Colonic mucosa (tissue), 4 donors: ENCODE data around the gene PSENEN. TPM values are rescaled to one million over a fixed set of nuclear protein-coding genes. Genes with fewer than 3 reads are reported as not detected.
"Not testable (repeated sequence)": the region's sequence is repeated elsewhere in the genome, so short reads cannot be mapped to it uniquely, and the experiment has no call there.

Experiments
- DNase-seq: peaks from one replicate; pipeline ENCODE4 v3.0.0-alpha.2; 2020
- H3K27ac ChIP-seq: fragments of 200-600 bp; one replicate; pipeline ENCODE4 v1.8.0; 2021
- H3K27me3 ChIP-seq: fragments of 200-600 bp; one replicate; pipeline ENCODE4 v1.8.0; 2021
- H3K36me3 ChIP-seq: fragments of 200-600 bp; one replicate; pipeline ENCODE4 v1.8.0; 2021
- H3K4me1 ChIP-seq: fragments of 200-600 bp; one replicate; pipeline ENCODE4 v1.8.0; 2021; ENCODE audit warnings: mild to moderate bottlenecking
- H3K4me3 ChIP-seq: fragments of 200-600 bp; one replicate; pipeline ENCODE4 v1.8.0; 2021
- H3K9ac ChIP-seq, 2 donors: one replicate each; pipeline ENCODE4 v1.7.0; 2013; ENCODE audit warnings: control low read depth in 2 of 2, low read depth in 2 of 2, low read length in 2 of 2
- H3K9me3 ChIP-seq: fragments of 200-600 bp; one replicate; pipeline ENCODE4 v1.8.0; 2021
- intact Hi-C: fragments of 100-400 bp; cut with DNase I; formaldehyde crosslinking; loops from one replicate; pipeline ENCODE4 v1.14.1; 2022
- total RNA-seq, 2 donors: library from RNA; stranded (reverse); fragmentation: NEBNext Ultra II Directional in 1 of 2; extraction: Animal tissue kit (Norgen Biotek cat#: 25700) in 1 of 2; gene quantifications; one replicate each; pipeline ENCODE4 v1.2.1, GENCODE V29; 2021
- TF ChIP-seq, protein P1 (sequence below): fragments of 200-600 bp; IDR thresholded peaks from one replicate; pipeline ENCODE4 v1.8.0; 2022; ENCODE audit warnings: antibody characterized with exemption, mild to moderate bottlenecking
- donor health status: healthy.
- donor health status: DM: no; HTN: no; CAD: no.
- donor health status: DM: no; HTN: no; CAD: no.

PSENEN gene
- total RNA-seq, 2 donors from 2014 or later = 73.8 to 87.4 TPM

DNA sequence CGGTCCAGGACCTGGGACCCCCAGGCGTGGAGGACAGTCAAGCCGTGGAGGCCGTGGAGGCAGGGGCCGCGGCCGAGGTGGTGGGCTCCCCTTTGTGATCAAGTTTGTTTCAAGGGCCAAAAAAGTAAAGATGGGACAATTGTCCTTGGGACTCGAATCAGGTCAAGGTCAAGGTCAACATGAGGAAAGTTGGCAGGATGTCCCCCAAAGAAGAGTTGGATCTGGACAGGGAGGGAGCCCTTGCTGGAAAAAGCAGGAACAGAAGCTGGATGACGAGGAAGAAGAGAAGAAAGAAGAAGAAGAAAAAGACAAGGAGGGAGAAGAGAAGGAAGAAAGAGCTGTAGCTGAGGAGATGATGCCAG is 25.3 kb upstream of the PSENEN start:
- Histone ChIP-seq H3K36me3 (peaks cover 14% of the 10 kb centered on the region), H3K4me1 (peaks cover 18% of the 10 kb centered on the region), H3K27ac (no peak overlapping the region), H3K9ac (no peak overlapping the region), H3K9me3 (no peaks in the 10 kb centered on the region), H3K27me3 (no peaks in the 10 kb centered on the region), H3K4me3 (no peak overlapping the region)
- TF ChIP-seq, protein P1, sequence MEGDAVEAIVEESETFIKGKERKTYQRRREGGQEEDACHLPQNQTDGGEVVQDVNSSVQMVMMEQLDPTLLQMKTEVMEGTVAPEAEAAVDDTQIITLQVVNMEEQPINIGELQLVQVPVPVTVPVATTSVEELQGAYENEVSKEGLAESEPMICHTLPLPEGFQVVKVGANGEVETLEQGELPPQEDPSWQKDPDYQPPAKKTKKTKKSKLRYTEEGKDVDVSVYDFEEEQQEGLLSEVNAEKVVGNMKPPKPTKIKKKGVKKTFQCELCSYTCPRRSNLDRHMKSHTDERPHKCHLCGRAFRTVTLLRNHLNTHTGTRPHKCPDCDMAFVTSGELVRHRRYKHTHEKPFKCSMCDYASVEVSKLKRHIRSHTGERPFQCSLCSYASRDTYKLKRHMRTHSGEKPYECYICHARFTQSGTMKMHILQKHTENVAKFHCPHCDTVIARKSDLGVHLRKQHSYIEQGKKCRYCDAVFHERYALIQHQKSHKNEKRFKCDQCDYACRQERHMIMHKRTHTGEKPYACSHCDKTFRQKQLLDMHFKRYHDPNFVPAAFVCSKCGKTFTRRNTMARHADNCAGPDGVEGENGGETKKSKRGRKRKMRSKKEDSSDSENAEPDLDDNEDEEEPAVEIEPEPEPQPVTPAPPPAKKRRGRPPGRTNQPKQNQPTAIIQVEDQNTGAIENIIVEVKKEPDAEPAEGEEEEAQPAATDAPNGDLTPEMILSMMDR = no peak
- intact Hi-C loops = no loop called here
- no peak for DNase-seq

DNA sequence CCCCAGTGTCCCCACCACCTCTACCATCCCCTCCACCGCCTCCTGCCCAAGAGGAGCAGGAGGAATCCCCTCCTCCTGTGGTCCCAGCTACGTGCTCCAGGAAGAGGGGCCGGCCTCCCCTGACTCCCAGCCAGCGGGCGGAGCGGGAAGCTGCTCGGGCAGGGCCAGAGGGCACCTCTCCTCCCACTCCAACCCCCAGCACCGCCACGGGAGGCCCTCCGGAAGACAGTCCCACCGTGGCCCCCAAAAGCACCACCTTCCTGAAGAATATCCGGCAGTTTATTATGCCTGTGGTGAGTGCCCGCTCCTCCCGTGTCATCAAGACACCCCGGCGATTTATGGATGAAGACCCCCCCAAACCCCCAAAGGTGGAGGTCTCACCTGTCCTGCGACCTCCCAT is 24.8 kb upstream of the PSENEN start:
- Histone ChIP-seq H3K4me1 (peaks cover 14% of the 10 kb centered on the region), H3K9ac (no peak overlapping the region), H3K9me3 (no peaks in the 10 kb centered on the region), H3K4me3 (no peak overlapping the region), H3K27ac (no peak overlapping the region), H3K27me3 (no peaks in the 10 kb centered on the region), H3K36me3 (peaks cover 19% of the 10 kb centered on the region)
- TF ChIP-seq, protein P1 = no peak
- intact Hi-C loops = no loop called here
- DNase-seq = no peak

DNA sequence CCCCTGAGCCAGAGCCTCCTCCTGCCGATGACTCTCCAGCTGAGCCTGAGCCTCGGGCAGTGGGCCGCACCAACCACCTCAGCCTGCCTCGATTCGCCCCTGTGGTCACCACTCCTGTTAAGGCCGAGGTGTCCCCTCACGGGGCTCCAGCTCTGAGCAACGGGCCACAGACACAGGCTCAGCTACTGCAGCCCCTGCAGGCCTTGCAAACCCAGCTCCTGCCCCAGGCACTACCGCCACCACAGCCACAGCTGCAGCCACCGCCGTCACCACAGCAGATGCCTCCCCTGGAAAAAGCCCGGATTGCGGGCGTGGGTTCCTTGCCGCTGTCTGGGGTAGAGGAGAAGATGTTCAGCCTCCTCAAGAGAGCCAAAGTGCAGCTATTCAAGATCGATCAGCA is 24.1 kb upstream of the PSENEN start:
- peaks cover 27% of the 10 kb centered on the region for H3K36me3 ChIP-seq
- no peak for DNase-seq
- no peaks in the 10 kb centered on the region for H3K27me3 ChIP-seq
- TF ChIP-seq, protein P1 = no peak
- intact Hi-C loops = no loop called here
- H3K27ac ChIP-seq = no peak overlapping the region
- peaks cover 10% of the 10 kb centered on the region for H3K4me1 ChIP-seq
- H3K4me3 ChIP-seq = no peak overlapping the region
- H3K9me3 ChIP-seq = no peaks in the 10 kb centered on the region
- no peak overlapping the region for H3K9ac ChIP-seq

DNA sequence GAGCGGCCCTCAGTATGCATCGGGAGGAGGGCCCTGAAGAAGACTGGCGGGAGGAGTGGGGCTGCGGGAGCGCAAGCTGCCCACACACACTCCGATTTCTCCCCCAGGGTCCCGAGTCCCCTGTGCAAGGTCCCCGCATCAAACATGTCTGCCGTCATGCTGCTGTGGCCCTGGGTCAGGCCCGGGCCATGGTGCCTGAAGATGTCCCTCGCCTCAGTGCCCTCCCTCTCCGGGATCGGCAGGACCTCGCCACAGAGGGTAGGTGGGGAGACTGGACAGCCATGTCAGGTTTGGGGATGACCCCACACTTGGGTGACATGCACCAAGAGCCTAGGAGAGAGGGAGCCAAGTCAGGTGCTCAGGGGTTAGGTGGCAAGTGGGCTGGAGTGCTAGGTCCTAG is 23.0 kb upstream of the PSENEN start:
- H3K36me3 ChIP-seq = peaks cover 34% of the 10 kb centered on the region
- intact Hi-C loops = no loop called here

DNA sequence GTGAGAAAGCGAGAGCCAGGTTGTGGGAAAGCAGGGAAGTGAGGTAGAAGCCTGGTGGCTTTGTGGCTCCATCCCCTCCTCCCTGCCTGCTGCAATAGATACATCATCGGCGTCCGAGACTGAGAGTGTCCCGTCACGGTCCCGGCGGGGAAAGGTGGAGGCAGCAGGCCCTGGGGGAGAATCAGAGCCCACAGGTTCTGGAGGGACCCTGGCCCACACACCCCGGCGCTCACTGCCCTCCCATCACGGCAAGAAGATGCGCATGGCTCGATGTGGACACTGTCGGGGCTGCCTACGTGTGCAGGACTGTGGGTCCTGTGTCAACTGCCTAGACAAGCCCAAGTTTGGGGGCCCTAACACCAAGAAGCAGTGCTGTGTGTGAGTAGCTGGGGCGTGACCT is 22.6 kb upstream of the PSENEN start:
- Histone ChIP-seq H3K4me3 (no peak overlapping the region), H3K27ac (no peak overlapping the region), H3K9ac (no peak overlapping the region), H3K9me3 (no peaks in the 10 kb centered on the region), H3K27me3 (no peaks in the 10 kb centered on the region), H3K36me3 (peaks cover 38% of the 10 kb centered on the region), H3K4me1 (peaks cover 10% of the 10 kb centered on the region)
- DNase-seq = no peak
- TF ChIP-seq, protein P1 = no peak
- intact Hi-C loops = no loop called here

More for the DNA sequence above, 23.0 kb upstream of the PSENEN start:
- Histone ChIP-seq H3K27ac (no peak overlapping the region), H3K27me3 (no peaks in the 10 kb centered on the region), H3K4me1 (peaks cover 10% of the 10 kb centered on the region), H3K9me3 (no peaks in the 10 kb centered on the region), H3K4me3 (no peak overlapping the region), H3K9ac (no peak overlapping the region)
- TF ChIP-seq, protein P1 = no peak
- DNase-seq = no peak

DNA sequence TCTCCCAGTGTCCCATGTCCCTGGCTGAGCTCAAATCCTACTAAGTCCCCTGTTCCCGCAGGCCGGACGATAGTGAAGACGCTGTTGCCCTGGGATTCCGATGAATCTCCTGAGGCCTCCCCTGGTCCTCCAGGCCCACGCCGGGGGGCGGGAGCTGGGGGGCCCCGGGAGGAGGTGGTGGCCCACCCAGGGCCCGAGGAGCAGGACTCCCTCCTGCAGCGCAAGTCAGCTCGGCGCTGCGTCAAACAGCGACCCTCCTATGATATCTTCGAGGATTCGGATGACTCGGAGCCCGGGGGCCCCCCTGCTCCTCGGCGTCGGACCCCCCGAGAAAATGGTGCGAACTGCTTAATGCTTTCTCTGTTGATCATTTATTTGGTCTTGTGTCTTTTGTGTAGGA is 21.8 kb upstream of the PSENEN start:
- peaks cover 39% of the 10 kb centered on the region for H3K36me3 ChIP-seq
- no peaks in the 10 kb centered on the region for H3K27me3 ChIP-seq
- no peak for DNase-seq
- no peak overlapping the region for H3K4me3 ChIP-seq
- TF ChIP-seq, protein P1 = no peak
- H3K4me1 ChIP-seq = peaks cover 10% of the 10 kb centered on the region
- intact Hi-C loops = no loop called here
- H3K27ac ChIP-seq = no peak overlapping the region
- no peak overlapping the region for H3K9ac ChIP-seq
- H3K9me3 ChIP-seq = no peaks in the 10 kb centered on the region

DNA sequence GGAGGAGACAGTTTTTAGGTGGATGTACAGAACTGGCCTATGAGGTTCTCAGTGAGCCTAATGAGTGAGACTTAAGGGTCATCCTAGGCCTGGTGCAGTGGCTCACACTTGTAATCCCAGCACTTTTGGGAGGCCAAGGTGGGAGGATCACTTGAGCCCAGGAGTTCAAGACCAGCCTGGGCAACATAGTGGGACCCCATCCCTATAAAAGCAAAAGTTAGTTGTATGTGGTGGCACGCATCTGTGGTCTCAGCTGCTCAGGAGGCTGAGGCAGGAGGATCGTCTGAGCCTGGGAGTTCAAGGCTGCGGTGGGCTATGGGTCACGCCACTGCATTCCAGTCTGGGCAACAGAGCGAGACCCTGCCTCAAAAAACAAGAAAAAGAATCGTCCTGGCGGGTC is 21.3 kb upstream of the PSENEN start:
- peaks cover 43% of the 10 kb centered on the region for H3K36me3 ChIP-seq
- intact Hi-C loops, H3K9me3 ChIP-seq, H3K4me3 ChIP-seq, H3K27me3 ChIP-seq, DNase-seq, H3K9ac ChIP-seq, H3K27ac ChIP-seq, H3K4me1 ChIP-seq: not testable (repeated sequence)
